ENCODE measurements around the gene TRIM2. TPM values are rescaled to one million over a fixed set of nuclear protein-coding genes. Genes with fewer than 3 reads are reported as not detected.

Gene TRIM2
- total and polyA plus RNA-seq, 11 donors, result 5.5 to 30.5 (median 18.5) TPM

GRCh38 chr4:153156721-153157120, 47.5 kb upstream of the TRIM2 start:
- H3K9me3 ChIP-seq, result no peaks in the 10 kb centered on the region
- TF ChIP-seq CTCF (IDR thresholded peaks at IDR 0.05), result no peak
- no peak for TF ChIP-seq POLR2A (IDR thresholded peaks at IDR 0.05)
- WGBS, 4 donors, result 86 to 92% (median 89%) methylated on average over 5 of the region's 5 CpGs
- intact Hi-C loops (cut with DNase I), result loop anchor here in 2 of 10 donors (5.0 to 10.0 kb wide), 2 partner anchors 51 to 58 kb away; no protein-coding TSS in a partner anchor
- H3K4me1 ChIP-seq, result peaks cover 0 to 26% (median 12%) of the 10 kb centered on the region in 12 donors
- peaks cover 0 to 21% (median 0%) of the 10 kb centered on the region in 9 donors for H3K27me3 ChIP-seq
- no peak overlapping the region for H3K27ac ChIP-seq
- no peak for ATAC-seq
- DNase-seq, result no peak
- no peak overlapping the region for H3K4me3 ChIP-seq
- H3K36me3 ChIP-seq, result no peaks in the 10 kb centered on the region

GRCh38 chr4:153159016-153159415, 45.2 kb upstream of the TRIM2 start:
- intact Hi-C loops (cut with DNase I), result loop anchor here in 2 of 10 donors (5.0 to 10.0 kb wide), 2 partner anchors 48 to 56 kb away; no protein-coding TSS in a partner anchor
- DNase-seq (no peak), ATAC-seq (no peak)
- no peaks in the 10 kb centered on the region for H3K9me3 ChIP-seq
- peaks cover 0 to 11% (median 0%) of the 10 kb centered on the region in 9 donors for H3K27me3 ChIP-seq
- H3K27ac ChIP-seq, result no peak overlapping the region
- 91 to 93% (median 92%) methylated on average over 4 of the region's 4 CpGs for WGBS, 4 donors
- no peaks in the 10 kb centered on the region for H3K36me3 ChIP-seq
- no peak overlapping the region for H3K4me3 ChIP-seq
- TF ChIP-seq CTCF (IDR thresholded peaks at IDR 0.05) (no peak), POLR2A (IDR thresholded peaks at IDR 0.05) (no peak)
- H3K4me1 ChIP-seq, result peaks cover 0 to 4% (median 2%) of the 10 kb centered on the region in 12 donors

- Histone ChIP-seq H3K27ac (no peak overlapping the region), H3K36me3 (no peaks in the 10 kb centered on the region), H3K27me3 (peaks cover 0 to 11% (median 0%) of the 10 kb centered on the region in 9 donors), H3K4me1 (no peaks in the 10 kb centered on the region), H3K4me3 (no peak overlapping the region), H3K9me3 (peaks cover 0 to 7% (median 0%) of the 10 kb centered on the region in 12 donors)
- intact Hi-C loops (cut with DNase I), result loop anchor here in 2 of 10 donors (5.0 to 10.0 kb wide), 2 partner anchors 48 to 55 kb away; no protein-coding TSS in a partner anchor
- ATAC-seq (no peak), DNase-seq (no peak)
- TF ChIP-seq POLR2A (IDR thresholded peaks at IDR 0.05) (no peak), CTCF (IDR thresholded peaks at IDR 0.05) (no peak)
- 54 to 73% (median 60%) methylated on average over 5 of the region's 5 CpGs for WGBS, 4 donors
Measured at GRCh38 chr4:153159728-153160221, 44.5 kb upstream of the TRIM2 start.

GRCh38 chr4:153160821-153161220, 43.4 kb upstream of the TRIM2 start:
- no peak for ATAC-seq
- no peak for TF ChIP-seq CTCF (IDR thresholded peaks at IDR 0.05)
- no peak for TF ChIP-seq POLR2A (IDR thresholded peaks at IDR 0.05)
- no peaks in the 10 kb centered on the region for H3K36me3 ChIP-seq
- H3K4me3 ChIP-seq, result no peak overlapping the region
- 79 to 90% (median 87%) methylated on average over 4 of the region's 4 CpGs for WGBS, 4 donors
- no peaks in the 10 kb centered on the region for H3K4me1 ChIP-seq
- H3K27me3 ChIP-seq, result peaks cover 0 to 11% (median 0%) of the 10 kb centered on the region in 9 donors
- no peak overlapping the region for H3K27ac ChIP-seq
- intact Hi-C loops (cut with DNase I), result no loop called here
- DNase-seq, result no peak
- H3K9me3 ChIP-seq, result peaks cover 0 to 10% (median 0%) of the 10 kb centered on the region in 12 donors

Measured in heart left ventricle (tissue), 16 donors.